HUDEP-2 (cell line): ENCODE results near the gene GABRR3.

Experiments
- DNase-seq, 76 experiments: peaks; one replicate each; lab custom pipeline; 2025; ENCODE audit not compliant: unreplicated experiment in 76 of 76; lab: John Stamatoyannopoulos, UW

The GABRR3 gene

DNA sequence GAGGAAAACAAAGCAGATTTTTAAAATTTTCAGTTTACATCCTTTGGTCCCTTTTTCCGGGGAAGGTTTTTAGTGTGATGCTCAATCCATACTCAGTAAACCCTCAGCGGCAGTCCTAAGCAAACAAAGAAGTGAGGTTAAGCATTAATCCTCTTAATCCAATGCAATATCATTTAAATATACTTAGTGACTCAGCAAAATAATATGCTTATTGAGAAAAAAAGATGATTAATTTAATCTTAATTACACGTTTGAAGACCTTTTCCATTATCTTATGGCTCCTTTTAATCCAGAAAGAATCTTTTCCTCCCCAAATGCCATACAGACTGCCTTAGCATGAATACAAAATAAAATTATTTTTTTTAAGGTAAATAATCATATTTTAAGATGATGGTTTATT, at the start of gene GABRR3:
TSS of gene GABRR3 (minus strand) at position 108 of the 400 bp plus-strand sequence. CDS start 328 bp downstream, outside the sequence.
- DNase-seq: no peak

DNA sequence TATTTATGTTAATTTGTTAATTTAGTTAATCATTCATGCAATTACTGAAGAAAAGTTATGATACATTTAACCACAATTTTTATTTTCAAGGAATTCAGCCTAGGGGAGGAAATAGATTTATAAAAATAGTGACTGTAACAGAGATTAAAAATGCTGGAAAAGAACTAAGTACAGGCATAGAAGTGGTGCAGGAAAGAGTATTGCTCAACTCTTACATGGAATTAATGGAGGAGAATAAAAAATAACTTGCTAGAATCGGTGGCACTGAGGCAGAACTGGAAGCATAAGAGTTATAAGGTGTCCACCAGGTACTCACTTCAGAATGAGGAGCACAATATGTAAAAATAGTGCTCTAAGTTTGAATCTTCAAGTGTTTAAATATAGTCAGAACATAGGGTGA, 38.4 kb upstream of the GABRR3 start:
- no peak for DNase-seq

GRCh38 chr3:98070840-98071239, 35.7 kb upstream of the GABRR3 start:
- DNase-seq: no peak

GRCh38 chr3:98068824-98069223, 33.7 kb upstream of the GABRR3 start:
- DNase-seq: peak in 1 of 76 experiments; percentile 1

DNA sequence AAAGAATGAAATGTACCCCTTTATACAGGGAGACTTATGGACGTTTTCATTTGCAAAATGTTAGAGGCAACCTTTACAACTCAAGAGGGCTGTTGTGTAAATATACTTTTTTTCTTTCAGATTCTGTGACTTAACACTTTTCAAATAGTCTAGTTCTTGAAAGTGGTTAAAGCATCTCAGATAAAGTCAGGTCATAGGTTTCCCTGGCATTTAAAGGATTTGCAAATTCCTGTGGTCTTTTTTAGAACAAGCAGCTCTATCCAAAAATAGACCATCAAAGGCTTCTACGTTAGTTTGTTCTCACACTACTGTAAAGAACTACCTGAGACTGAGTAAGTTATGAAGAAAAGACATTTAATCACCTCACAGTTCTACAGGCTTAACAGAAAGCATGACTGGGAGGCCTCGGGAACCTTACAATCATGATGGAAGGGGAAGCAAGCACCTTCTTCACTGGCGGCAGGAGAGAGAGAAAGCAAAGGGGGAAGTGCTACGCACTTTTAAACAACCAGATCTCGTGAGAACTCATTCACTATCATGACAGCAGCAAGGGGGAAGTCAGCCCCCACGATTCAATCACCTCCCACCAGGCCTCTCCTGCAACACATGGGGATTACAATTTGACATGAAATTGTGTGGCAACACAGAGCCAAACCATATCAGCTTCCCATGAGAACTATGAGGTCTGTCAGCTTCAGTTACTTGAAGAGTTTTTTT, 23.3 kb upstream of the GABRR3 start:
- DNase-seq: peak in 13 of 76 experiments; percentile 2 to 28 (median 7)

- no peak for DNase-seq
Observed at GRCh38 chr3:98057631-98058030, 22.5 kb upstream of the GABRR3 start.

- no peak for DNase-seq
Observed at GRCh38 chr3:98056035-98056434, 20.9 kb upstream of the GABRR3 start.

DNA sequence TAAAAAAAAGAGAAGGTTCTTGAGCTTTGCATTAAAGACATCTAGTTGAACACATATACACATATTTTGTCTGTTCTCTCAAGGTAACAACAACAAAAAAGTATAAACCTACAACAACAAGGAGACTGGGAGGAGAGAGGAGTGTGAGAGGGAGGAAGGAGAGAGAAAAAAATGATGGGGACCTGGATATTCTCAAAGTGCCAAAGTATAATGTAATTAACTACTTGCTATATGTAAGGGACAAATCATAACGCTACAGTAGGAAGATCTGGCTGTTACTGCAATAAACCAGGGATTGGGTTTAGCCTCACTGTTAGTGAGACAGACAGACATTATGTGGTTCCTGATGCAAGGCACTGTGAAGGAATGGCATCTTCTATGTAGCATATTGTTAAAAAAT, 14.2 kb upstream of the GABRR3 start:
- no peak for DNase-seq

DNA sequence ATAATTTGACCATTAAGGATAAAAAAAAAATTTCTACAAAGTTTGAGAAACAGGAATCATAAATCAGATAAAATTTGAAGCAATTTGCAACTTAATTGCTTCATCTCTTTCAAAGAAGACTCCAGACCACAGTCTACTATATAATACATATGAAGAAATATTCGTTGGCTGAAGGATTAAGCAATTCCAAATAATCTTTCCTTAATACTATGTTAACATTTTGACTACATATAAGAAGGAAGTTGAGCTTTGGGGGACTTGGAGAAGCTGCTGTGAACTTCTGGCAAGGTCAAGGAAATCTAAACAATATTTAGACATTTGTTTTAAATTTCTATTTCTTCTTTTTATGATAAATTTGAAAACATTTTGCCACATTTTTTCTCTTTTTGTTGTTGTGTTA, 13.5 kb upstream of the GABRR3 start:
- no peak for DNase-seq

DNA sequence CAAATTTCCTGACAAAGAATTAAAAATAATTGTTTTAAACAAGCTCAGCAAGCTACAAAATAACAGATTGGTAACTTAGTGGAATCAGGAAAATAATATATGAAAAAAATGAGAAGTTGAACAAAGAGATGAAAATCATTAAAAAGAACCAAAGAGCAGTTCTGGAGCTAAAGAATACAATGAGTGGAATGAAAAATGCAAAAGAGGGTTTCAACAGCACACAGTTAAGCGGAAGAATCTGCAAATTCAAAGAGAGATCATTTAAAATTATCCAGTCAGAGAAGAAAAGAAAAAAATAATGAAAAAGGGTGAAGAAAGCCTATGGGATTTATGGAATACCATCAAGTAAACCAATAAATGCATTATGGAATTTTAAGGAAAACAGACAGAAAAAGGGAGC, 6.2 kb upstream of the GABRR3 start:
- no peak for DNase-seq

- peak in 65 of 76 experiments; percentile 1 to 76 (median 47) for DNase-seq
Observed at GRCh38 chr3:98039322-98040024, 4.4 kb upstream of the GABRR3 start.

- no peak for DNase-seq
Observed at GRCh38 chr3:98038876-98039275, 3.8 kb upstream of the GABRR3 start.

DNA sequence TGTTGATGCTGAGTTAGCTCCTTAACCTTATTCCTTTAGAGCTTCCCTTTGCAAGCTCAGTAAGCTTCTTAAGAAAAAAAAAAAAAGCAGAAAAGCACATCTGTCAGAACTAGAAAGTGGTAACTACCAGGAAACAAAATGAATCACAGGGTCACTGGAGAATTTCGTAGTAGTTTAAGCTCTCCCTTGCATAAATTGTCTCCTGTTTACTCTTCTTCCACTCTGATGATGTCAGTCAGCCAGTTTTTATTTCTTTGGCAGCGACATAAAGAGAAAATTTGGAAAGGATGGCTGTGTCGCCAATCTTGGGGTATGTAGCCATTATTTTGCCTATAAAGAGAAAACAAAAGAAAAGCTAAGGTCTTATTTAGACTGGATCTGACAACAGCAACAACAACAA, 3.2 kb upstream of the GABRR3 start:
- DNase-seq: no peak

GRCh38 chr3:98034486-98034885, 629 bp downstream of the GABRR3 start:
- no peak for DNase-seq

- DNase-seq: no peak
Observed at GRCh38 chr3:98034036-98034435, 1.1 kb downstream of the GABRR3 start.

DNA sequence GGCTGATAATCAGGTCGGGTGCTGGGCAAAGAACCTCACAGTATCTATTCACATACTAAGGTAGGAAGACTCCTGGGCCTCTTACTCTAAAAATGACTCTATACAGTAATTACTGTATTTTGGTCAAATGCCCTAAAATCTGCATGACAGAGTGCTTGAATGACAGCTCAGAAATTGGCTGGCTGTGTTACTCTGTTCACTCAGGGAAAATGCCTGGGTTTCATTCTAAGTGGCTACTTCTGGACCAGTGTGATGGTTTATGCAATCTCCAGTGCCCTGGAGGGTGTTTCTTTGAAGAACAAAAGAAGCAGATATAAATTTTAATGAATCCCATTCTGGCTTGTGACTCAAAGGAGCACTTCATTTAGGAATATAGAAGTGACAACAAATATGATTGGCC, 2.2 kb downstream of the GABRR3 start:
- no peak for DNase-seq

- no peak for DNase-seq
Observed at GRCh38 chr3:98032265-98032664, 2.9 kb downstream of the GABRR3 start.

DNA sequence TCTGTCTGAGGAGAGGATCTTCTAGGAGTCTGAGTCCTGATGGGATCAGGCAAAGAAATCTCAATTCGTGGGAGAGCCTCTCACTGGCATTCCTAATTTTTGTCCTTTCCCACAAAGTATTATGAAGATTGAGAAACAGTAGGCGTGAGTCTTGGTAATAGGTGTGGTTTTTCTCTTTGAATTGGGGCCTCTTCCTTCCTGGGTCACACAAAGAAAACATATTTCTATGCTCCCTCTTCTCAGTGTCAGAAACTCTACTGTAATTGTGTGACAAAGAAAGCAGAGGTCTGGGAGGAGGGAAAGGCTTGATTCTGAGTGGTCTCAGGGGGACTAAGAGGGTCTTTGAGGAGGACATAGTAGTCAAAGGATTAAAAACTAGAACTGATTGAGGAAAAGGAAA, 6.0 kb downstream of the GABRR3 start:
- no peak for DNase-seq

GRCh38 chr3:98027085-98027446, 8.0 kb downstream of the GABRR3 start:
- no peak for DNase-seq

- no peak for DNase-seq
Observed at GRCh38 chr3:98026425-98027084, 8.6 kb downstream of the GABRR3 start.

GRCh38 chr3:98025392-98025945, 9.6 kb downstream of the GABRR3 start:
- no peak for DNase-seq
